ENCODE data around the gene DPPA4.
"Not testable (repeated sequence)": the region's sequence is repeated elsewhere in the genome, so short reads cannot be mapped to it uniquely, and the experiment has no call there.

Gene DPPA4

DNA sequence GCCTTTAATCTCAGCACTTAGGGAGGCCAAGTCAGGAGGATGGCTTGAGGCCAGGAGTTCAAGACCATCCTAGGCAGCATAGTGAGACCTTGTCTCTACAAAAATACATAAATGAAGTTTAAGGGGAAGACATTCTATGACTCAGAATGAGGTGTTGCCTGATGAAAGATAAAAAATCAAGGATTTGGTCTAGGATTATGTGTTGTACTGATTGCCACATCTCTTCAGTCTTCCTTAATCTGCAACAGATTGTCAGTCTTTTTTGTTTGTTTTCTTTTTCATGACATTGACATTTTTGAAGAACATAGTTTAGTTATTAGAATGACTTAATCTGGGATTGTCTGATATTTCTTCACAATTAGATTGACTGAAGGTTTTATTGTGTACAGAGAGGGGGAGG lies 26.3 kb upstream of the DPPA4 start:
- H3K9me3 ChIP-seq (ENCODE audit: control insufficient read depth in 1 of 2, low read length in 2 of 2), result no peaks in the 10 kb centered on the region
- no peak overlapping the region for H3K4me3 ChIP-seq (ENCODE audit: low read depth in 1 of 2, low read length in 2 of 2)
- no peak overlapping the region for H3K9ac ChIP-seq (ENCODE audit: low read depth in 1 of 2, low read length in 2 of 2)
- H3K36me3 ChIP-seq (ENCODE audit: control insufficient read depth in 1 of 2, insufficient read depth in 2 of 2, low read length in 2 of 2), result no peaks in the 10 kb centered on the region
- H3K27me3 ChIP-seq (ENCODE audit: control insufficient read depth in 1 of 2, insufficient read depth in 2 of 2, low read length in 2 of 2), result no peaks in the 10 kb centered on the region
- no peak overlapping the region for H3K27ac ChIP-seq (ENCODE audit: low read depth, low read length)
- H3K4me1 ChIP-seq (ENCODE audit: control insufficient read depth in 1 of 2, insufficient read depth in 2 of 2, low read length in 2 of 2), result no peaks in the 10 kb centered on the region

DNA sequence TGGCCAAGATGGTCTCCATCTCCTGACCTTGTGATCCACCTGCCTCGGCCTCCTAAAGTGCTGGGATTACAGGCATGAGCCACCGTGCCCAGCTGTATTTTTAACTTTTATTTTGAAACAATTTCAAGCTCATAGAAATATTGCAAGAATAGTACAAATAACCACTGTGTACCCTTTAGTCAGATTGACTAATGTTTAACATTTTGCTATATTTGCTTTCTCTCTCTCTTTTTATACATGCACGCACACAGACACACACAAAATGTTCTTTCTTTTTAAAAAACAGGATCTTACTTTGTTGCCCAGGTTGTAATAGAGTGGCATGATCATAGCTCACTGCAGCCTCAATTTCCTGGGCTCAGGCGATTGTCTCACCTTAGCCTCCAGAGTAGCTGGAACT lies 25.5 kb upstream of the DPPA4 start:
- H3K27me3 ChIP-seq (ENCODE audit: control insufficient read depth in 1 of 2, insufficient read depth in 2 of 2, low read length in 2 of 2), result no peaks in the 10 kb centered on the region
- H3K4me3 ChIP-seq (ENCODE audit: low read depth in 1 of 2, low read length in 2 of 2), result no peak overlapping the region
- no peaks in the 10 kb centered on the region for H3K9me3 ChIP-seq (ENCODE audit: control insufficient read depth in 1 of 2, low read length in 2 of 2)
- H3K9ac ChIP-seq (ENCODE audit: low read depth in 1 of 2, low read length in 2 of 2), result no peak overlapping the region
- no peaks in the 10 kb centered on the region for H3K4me1 ChIP-seq (ENCODE audit: control insufficient read depth in 1 of 2, insufficient read depth in 2 of 2, low read length in 2 of 2)
- no peaks in the 10 kb centered on the region for H3K36me3 ChIP-seq (ENCODE audit: control insufficient read depth in 1 of 2, insufficient read depth in 2 of 2, low read length in 2 of 2)
- H3K27ac ChIP-seq (ENCODE audit: low read depth, low read length), result no peak overlapping the region

DNA sequence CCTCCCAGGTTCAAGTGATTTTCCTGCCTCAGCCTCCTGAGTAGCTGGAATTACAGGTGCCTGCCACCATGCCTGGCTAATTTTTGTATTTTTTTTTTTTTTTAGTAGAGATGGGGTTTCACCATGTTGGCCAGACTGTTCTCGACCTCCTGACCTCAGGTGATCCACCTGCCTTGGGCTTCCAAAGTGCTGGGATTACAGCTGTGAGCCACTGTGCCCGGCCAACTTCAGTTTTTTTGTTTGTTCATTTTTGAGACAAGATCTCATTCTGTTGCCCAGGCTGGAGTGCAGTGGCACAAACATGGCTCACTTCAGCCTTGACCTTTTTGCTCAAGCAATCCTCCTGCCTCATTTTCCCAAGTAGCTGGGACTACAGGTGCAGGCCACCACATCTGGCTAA lies 21.5 kb upstream of the DPPA4 start:
- H3K27me3 ChIP-seq (ENCODE audit: control insufficient read depth in 1 of 2, insufficient read depth in 2 of 2, low read length in 2 of 2); H3K36me3 ChIP-seq (ENCODE audit: control insufficient read depth in 1 of 2, insufficient read depth in 2 of 2, low read length in 2 of 2); H3K27ac ChIP-seq (ENCODE audit: low read depth, low read length); H3K4me1 ChIP-seq (ENCODE audit: control insufficient read depth in 1 of 2, insufficient read depth in 2 of 2, low read length in 2 of 2); H3K9ac ChIP-seq (ENCODE audit: low read depth in 1 of 2, low read length in 2 of 2); H3K9me3 ChIP-seq (ENCODE audit: control insufficient read depth in 1 of 2, low read length in 2 of 2); H3K4me3 ChIP-seq (ENCODE audit: low read depth in 1 of 2, low read length in 2 of 2): not testable (repeated sequence)

DNA sequence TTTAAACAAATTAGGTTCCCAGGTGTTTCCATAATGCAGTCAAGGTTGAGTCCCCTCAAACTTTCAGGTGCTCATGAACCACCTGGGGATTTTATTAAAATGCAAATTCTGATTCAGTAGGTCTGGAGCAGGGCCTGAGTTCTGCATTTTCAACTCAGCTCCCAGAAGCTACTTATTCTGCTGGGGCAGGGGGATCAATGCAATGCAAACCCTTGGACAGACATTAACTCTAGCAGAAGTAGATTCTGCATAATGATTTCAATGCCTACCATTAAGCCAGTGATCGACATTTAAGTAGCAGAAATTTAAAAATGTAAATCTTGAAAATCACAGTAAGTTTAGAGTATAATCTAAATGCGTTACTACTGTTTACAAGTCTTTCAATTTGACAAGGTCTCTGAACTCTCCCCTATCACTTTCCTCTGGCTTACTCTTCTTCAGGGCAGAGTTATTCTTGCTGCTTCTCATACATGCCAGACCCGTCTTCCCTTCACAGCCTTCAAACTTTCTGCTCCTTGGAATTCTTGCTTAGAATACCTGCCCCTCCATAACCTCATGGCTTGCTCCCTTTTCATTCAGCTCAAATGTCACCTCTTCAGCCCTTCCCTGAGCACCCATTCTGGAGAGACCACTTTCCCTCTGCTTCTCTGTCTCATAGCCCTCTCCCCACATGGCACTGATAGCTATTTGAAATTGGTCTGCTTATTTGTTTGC lies 19.3 kb upstream of the DPPA4 start:
- no peaks in the 10 kb centered on the region for H3K27me3 ChIP-seq (ENCODE audit: control insufficient read depth in 1 of 2, insufficient read depth in 2 of 2, low read length in 2 of 2)
- H3K27ac ChIP-seq (ENCODE audit: low read depth, low read length), result no peak overlapping the region
- H3K4me1 ChIP-seq (ENCODE audit: control insufficient read depth in 1 of 2, insufficient read depth in 2 of 2, low read length in 2 of 2), result no peaks in the 10 kb centered on the region
- H3K9me3 ChIP-seq (ENCODE audit: control insufficient read depth in 1 of 2, low read length in 2 of 2), result no peaks in the 10 kb centered on the region
- H3K36me3 ChIP-seq (ENCODE audit: control insufficient read depth in 1 of 2, insufficient read depth in 2 of 2, low read length in 2 of 2), result no peaks in the 10 kb centered on the region
- H3K9ac ChIP-seq (ENCODE audit: low read depth in 1 of 2, low read length in 2 of 2), result no peak overlapping the region
- no peak overlapping the region for H3K4me3 ChIP-seq (ENCODE audit: low read depth in 1 of 2, low read length in 2 of 2)

DNA sequence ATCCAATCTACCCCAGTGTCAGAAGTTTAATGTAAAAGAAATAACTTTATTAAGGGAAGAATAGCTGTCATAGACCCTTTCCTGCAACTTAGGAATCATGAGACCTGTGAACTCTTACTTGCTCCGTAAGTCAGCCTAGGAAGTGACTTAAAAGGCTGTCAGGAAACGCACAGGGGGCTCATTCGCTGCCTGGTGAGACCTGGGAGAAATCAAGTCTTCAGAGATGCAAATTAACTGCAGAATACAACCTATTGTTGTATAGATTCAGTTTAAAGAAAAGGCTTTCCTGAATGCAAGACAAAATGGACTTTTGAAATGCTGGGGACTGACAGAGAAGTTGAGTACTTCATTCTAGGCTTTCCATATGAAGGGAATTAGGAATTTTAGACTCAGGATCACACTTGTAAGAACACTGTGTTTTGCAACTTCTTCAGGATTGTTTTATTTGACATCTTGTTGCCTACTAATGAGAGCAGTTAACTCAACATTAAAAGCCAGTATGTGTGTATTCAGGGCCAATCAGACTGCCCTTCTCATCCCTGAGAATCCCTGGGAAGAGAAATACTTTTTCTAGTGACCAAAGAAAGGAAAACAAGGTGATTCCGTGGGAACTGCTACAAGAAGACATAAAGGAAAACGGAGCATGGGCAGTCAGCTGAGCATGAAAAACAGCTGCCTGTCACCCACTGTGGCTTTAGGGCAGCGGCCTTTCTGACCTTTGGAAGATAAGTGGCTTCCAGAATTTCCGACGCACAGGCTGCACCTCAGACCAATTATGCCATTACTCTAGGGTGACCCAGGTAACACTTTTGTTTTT lies 18.5 kb upstream of the DPPA4 start:
- Histone ChIP-seq H3K4me1 (ENCODE audit: control insufficient read depth in 1 of 2, insufficient read depth in 2 of 2, low read length in 2 of 2) (no peaks in the 10 kb centered on the region), H3K36me3 (ENCODE audit: control insufficient read depth in 1 of 2, insufficient read depth in 2 of 2, low read length in 2 of 2) (no peaks in the 10 kb centered on the region), H3K27me3 (ENCODE audit: control insufficient read depth in 1 of 2, insufficient read depth in 2 of 2, low read length in 2 of 2) (no peaks in the 10 kb centered on the region), H3K9ac (ENCODE audit: low read depth in 1 of 2, low read length in 2 of 2) (no peak overlapping the region), H3K27ac (ENCODE audit: low read depth, low read length) (no peak overlapping the region), H3K9me3 (ENCODE audit: control insufficient read depth in 1 of 2, low read length in 2 of 2) (no peaks in the 10 kb centered on the region), H3K4me3 (ENCODE audit: low read depth in 1 of 2, low read length in 2 of 2) (no peak overlapping the region)

DNA sequence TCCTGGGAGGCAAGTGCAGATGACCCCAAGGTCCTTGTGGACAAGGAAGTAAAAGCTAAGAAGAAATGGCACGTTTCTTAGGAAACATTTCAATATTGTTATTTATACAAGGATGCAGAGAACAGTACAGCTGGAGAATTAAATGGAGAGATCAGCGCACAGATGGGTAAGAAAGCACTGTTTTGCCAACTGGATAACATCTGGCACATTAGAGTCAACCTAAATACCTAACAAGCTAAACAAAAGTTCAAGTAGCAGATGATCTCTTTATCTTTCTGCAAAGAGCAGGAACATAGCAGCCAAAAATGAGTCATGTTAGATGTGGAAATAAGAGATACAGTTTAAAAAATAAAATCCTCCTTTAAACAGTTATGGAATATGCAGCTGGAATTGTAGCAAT lies 15.7 kb upstream of the DPPA4 start:
- Histone ChIP-seq H3K4me3 (ENCODE audit: low read depth in 1 of 2, low read length in 2 of 2) (no peak overlapping the region), H3K27me3 (ENCODE audit: control insufficient read depth in 1 of 2, insufficient read depth in 2 of 2, low read length in 2 of 2) (no peaks in the 10 kb centered on the region), H3K27ac (ENCODE audit: low read depth, low read length) (no peak overlapping the region), H3K9ac (ENCODE audit: low read depth in 1 of 2, low read length in 2 of 2) (no peak overlapping the region), H3K4me1 (ENCODE audit: control insufficient read depth in 1 of 2, insufficient read depth in 2 of 2, low read length in 2 of 2) (no peaks in the 10 kb centered on the region), H3K36me3 (ENCODE audit: control insufficient read depth in 1 of 2, insufficient read depth in 2 of 2, low read length in 2 of 2) (no peaks in the 10 kb centered on the region), H3K9me3 (ENCODE audit: control insufficient read depth in 1 of 2, low read length in 2 of 2) (no peaks in the 10 kb centered on the region)

DNA sequence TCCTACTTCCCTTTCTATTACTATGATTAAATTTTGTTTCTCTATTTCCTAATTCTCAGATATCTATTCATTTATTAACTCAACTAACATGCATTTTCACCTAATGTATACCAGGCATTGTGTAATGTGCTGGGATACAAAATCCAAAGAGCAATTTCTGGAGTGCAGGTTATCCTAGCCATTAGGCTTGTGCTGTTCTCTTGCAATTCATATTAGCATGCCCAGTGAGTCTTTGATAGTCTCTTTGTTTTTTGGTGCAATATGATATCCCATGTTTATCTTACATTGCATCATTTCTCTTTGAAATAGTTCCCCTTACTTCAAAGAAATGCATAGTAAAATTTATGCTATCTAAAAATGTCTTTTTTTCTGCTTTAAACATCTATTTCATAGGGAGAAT lies 13.9 kb upstream of the DPPA4 start:
- Histone ChIP-seq H3K9ac (ENCODE audit: low read depth in 1 of 2, low read length in 2 of 2) (no peak overlapping the region), H3K4me3 (ENCODE audit: low read depth in 1 of 2, low read length in 2 of 2) (no peak overlapping the region), H3K4me1 (ENCODE audit: control insufficient read depth in 1 of 2, insufficient read depth in 2 of 2, low read length in 2 of 2) (no peaks in the 10 kb centered on the region), H3K27me3 (ENCODE audit: control insufficient read depth in 1 of 2, insufficient read depth in 2 of 2, low read length in 2 of 2) (no peaks in the 10 kb centered on the region), H3K9me3 (ENCODE audit: control insufficient read depth in 1 of 2, low read length in 2 of 2) (no peaks in the 10 kb centered on the region), H3K36me3 (ENCODE audit: control insufficient read depth in 1 of 2, insufficient read depth in 2 of 2, low read length in 2 of 2) (no peaks in the 10 kb centered on the region), H3K27ac (ENCODE audit: low read depth, low read length) (no peak overlapping the region)

DNA sequence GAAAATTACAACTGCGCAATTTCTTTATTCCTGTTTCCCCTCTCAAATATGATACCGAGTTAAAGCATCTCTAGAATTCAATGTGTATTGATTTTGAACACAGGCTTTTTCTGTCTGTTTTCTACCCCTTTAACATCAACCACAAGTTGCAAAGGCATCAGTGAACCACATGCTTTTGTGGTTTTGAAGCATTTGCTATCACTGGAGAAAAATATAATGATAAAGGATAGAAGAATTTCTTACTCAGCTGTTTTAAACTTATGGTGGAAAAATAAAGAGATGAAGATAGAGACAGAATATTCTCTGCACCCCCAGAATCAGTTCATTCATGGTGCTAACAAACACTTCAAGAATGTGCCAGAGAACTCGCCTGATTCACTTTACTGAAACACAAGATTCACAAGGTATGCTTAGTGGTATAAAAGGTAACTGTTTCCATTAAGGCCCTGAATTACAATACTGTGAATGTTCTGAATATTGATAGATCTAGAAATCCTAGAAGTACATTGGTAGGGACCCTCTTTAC lies 9.5 kb upstream of the DPPA4 start:
- Histone ChIP-seq H3K9me3 (ENCODE audit: control insufficient read depth in 1 of 2, low read length in 2 of 2) (no peaks in the 10 kb centered on the region), H3K4me1 (ENCODE audit: control insufficient read depth in 1 of 2, insufficient read depth in 2 of 2, low read length in 2 of 2) (no peaks in the 10 kb centered on the region), H3K36me3 (ENCODE audit: control insufficient read depth in 1 of 2, insufficient read depth in 2 of 2, low read length in 2 of 2) (no peaks in the 10 kb centered on the region), H3K9ac (ENCODE audit: low read depth in 1 of 2, low read length in 2 of 2) (no peak overlapping the region), H3K27me3 (ENCODE audit: control insufficient read depth in 1 of 2, insufficient read depth in 2 of 2, low read length in 2 of 2) (no peaks in the 10 kb centered on the region), H3K27ac (ENCODE audit: low read depth, low read length) (no peak overlapping the region), H3K4me3 (ENCODE audit: low read depth in 1 of 2, low read length in 2 of 2) (no peak overlapping the region)

DNA sequence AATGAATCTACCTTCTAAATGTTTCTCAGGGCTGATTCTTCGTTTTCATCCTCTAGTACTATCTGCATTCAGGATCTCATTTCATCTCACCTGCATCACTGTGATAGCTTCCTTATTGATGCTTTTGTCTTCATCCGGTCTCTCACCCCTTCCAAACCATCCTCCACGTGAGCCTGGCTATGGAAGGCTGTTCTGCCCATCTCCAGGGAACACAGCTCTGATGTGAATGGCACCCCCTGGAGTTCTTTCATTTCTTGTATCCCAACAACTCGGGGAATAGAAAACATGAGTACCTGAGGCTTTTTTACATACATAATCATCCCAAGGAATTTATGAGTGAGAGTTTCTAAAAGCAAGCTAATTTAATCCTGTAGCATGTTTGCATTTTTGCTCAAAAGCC lies 8.8 kb upstream of the DPPA4 start:
- Histone ChIP-seq H3K36me3 (ENCODE audit: control insufficient read depth in 1 of 2, insufficient read depth in 2 of 2, low read length in 2 of 2) (no peaks in the 10 kb centered on the region), H3K4me1 (ENCODE audit: control insufficient read depth in 1 of 2, insufficient read depth in 2 of 2, low read length in 2 of 2) (no peaks in the 10 kb centered on the region), H3K9me3 (ENCODE audit: control insufficient read depth in 1 of 2, low read length in 2 of 2) (no peaks in the 10 kb centered on the region), H3K27me3 (ENCODE audit: control insufficient read depth in 1 of 2, insufficient read depth in 2 of 2, low read length in 2 of 2) (no peaks in the 10 kb centered on the region), H3K9ac (ENCODE audit: low read depth in 1 of 2, low read length in 2 of 2) (no peak overlapping the region), H3K4me3 (ENCODE audit: low read depth in 1 of 2, low read length in 2 of 2) (no peak overlapping the region), H3K27ac (ENCODE audit: low read depth, low read length) (no peak overlapping the region)

DNA sequence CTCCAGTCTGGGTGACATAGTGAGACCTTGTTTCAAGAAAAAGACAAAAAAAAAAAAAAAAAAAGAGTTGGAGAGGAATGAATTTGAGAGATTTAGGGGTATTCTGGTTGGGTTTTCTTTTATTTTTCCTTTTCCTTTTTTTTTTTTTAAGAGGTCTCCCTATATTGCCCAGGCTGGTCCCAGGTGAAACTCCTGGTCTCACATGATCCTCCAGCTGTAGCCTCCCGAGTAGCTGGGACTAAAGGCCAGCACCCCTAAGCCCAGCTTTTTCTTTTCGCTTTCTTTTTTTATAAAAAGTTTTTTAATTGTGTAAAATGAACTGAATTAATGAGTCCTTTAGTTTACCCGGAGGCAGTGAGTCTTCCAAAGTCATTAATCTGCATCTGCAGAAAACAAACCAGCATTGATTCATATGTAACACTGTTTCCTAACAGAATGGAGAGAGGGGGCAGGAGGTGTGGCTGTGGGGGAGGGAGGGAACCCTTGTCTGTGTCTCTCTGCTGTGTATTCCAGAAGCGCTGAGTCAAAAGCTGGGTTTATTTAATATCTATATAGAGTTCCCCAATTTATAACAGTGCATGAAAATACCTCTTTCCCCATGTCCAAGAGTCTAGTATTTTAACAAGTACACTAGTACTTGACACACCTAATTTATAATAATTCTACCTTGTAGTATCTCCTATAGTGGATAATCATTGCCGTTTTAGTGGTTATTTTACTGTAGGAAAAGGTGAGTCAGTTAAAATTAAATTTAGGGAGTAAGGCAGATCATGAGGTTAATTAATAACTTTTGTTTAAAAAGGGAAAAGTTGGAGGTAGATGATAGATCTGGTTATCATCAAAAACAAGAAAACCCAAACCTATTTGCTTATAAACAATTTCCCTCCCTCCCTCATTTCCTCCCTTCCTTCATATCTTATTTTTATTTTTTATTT lies 2.6 kb upstream of the DPPA4 start:
- H3K4me1 ChIP-seq (ENCODE audit: control insufficient read depth in 1 of 2, insufficient read depth in 2 of 2, low read length in 2 of 2), result no peaks in the 10 kb centered on the region
- H3K36me3 ChIP-seq (ENCODE audit: control insufficient read depth in 1 of 2, insufficient read depth in 2 of 2, low read length in 2 of 2), result no peaks in the 10 kb centered on the region
- no peak overlapping the region for H3K27ac ChIP-seq (ENCODE audit: low read depth, low read length)
- H3K27me3 ChIP-seq (ENCODE audit: control insufficient read depth in 1 of 2, insufficient read depth in 2 of 2, low read length in 2 of 2), result no peaks in the 10 kb centered on the region
- no peak overlapping the region for H3K9ac ChIP-seq (ENCODE audit: low read depth in 1 of 2, low read length in 2 of 2)
- no peaks in the 10 kb centered on the region for H3K9me3 ChIP-seq (ENCODE audit: control insufficient read depth in 1 of 2, low read length in 2 of 2)
- no peak overlapping the region for H3K4me3 ChIP-seq (ENCODE audit: low read depth in 1 of 2, low read length in 2 of 2)
